Natural killer cell (primary cell): Measurements from ENCODE around the gene PNMA6A. TPM values are rescaled to one million over a fixed set of nuclear protein-coding genes. Genes with fewer than 3 reads are reported as not detected.
"Not testable (repeated sequence)": the region's sequence is repeated elsewhere in the genome, so short reads cannot be mapped to it uniquely, and the experiment has no call there.

Experiments used
- ATAC-seq, 3 donors: fragments of 150-1000 bp in 2 of 3; fragments of 200-7000 bp in 1 of 3; cut with Tn5 transposase; 1 replicate in 1 of 3; 2 replicates in 2 of 3; pipeline ENCODE4 v1.10.0; 2021; ENCODE audit warnings: mild to moderate bottlenecking in 2 of 3, moderate library complexity in 2 of 3
- DNase-seq, 2 donors: peaks; one replicate each; pipeline versions ENCODE4 v3.0.0 to v3.0.0-alpha.2; 2013 to 2021; ENCODE audit warnings: mixed read lengths in 1 of 2
- H3K27ac ChIP-seq: one replicate; pipeline ENCODE4 v1.5.1; 2013; ENCODE audit warnings: mild to moderate bottlenecking, low read length
- H3K27me3 ChIP-seq: one replicate; pipeline ENCODE4 v1.6.1; 2013; ENCODE audit warnings: low read length; ENCODE audit not compliant: control insufficient read depth, insufficient read depth
- H3K36me3 ChIP-seq: one replicate; pipeline ENCODE4 v1.6.1; 2013; ENCODE audit warnings: low read length; ENCODE audit not compliant: control insufficient read depth, insufficient read depth
- H3K4me1 ChIP-seq: one replicate; pipeline ENCODE4 v1.6.1; 2013; ENCODE audit warnings: low read length; ENCODE audit not compliant: control insufficient read depth, insufficient read depth
- H3K4me3 ChIP-seq: one replicate; pipeline ENCODE4 v1.5.1; 2013; ENCODE audit warnings: low read length
- H3K9me3 ChIP-seq: one replicate; pipeline ENCODE4 v1.6.1; 2013; ENCODE audit warnings: low read length; ENCODE audit not compliant: control insufficient read depth, insufficient read depth
- H3K27ac Mint-ChIP-seq, 2 donors: one replicate each; pipeline ENCODE4 v1.8.0; 2022; ENCODE audit warnings: mild to moderate bottlenecking in 2 of 2, mixed read lengths in 2 of 2, moderate library complexity in 1 of 2
- H3K27me3 Mint-ChIP-seq, 2 donors: one replicate each; pipeline ENCODE4 v1.8.0; 2022; ENCODE audit warnings: low read depth in 2 of 2, mixed read lengths in 2 of 2
- H3K36me3 Mint-ChIP-seq: one replicate; pipeline ENCODE4 v1.8.0; 2022; ENCODE audit warnings: mixed read lengths
- H3K4me1 Mint-ChIP-seq, 2 donors: one replicate each; pipeline ENCODE4 v1.8.0; 2022; ENCODE audit warnings: mixed read lengths in 2 of 2
- H3K4me3 Mint-ChIP-seq: one replicate; pipeline ENCODE4 v1.8.0; 2022; ENCODE audit warnings: mild to moderate bottlenecking, moderate library complexity, mixed read lengths
- H3K9me3 Mint-ChIP-seq, 2 donors: one replicate each; pipeline ENCODE4 v1.8.0; 2022; ENCODE audit warnings: mixed read lengths in 2 of 2
- WGBS: methylation state at CpG from one replicate; pipeline ENCODE4 v1.1.7; 2013; ENCODE audit warnings: missing lambda C conversion rate; ENCODE audit not compliant: insufficient coverage; 5-methylcytosine and 5-hydroxymethylcytosine counted together
- intact Hi-C: fragments of 100-400 bp; cut with micrococcal nuclease; formaldehyde crosslinking; loops from one replicate; pipeline ENCODE4 v1.14.2; 2022
- total RNA-seq, 4 donors: library from RNA; stranded (reverse); fragments of 120-200 nt in 1 of 4; gene quantifications; one replicate each; pipeline versions ENCODE4 v1.2.3 to v1.2.4, GENCODE V29; 2013 to 2022
- TF ChIP-seq, protein P1 (sequence below): fragments of 200-600 bp; IDR thresholded peaks from one replicate; pipeline ENCODE4 v1.8.0; 2022; ENCODE audit warnings: antibody characterized with exemption

The PNMA6A gene
- total RNA-seq, 3 donors from 2014 or later (not counting 1 experiment from before 2014, with no cell fraction given): 0.12 to 0.28 TPM; not detected in 1

DNA sequence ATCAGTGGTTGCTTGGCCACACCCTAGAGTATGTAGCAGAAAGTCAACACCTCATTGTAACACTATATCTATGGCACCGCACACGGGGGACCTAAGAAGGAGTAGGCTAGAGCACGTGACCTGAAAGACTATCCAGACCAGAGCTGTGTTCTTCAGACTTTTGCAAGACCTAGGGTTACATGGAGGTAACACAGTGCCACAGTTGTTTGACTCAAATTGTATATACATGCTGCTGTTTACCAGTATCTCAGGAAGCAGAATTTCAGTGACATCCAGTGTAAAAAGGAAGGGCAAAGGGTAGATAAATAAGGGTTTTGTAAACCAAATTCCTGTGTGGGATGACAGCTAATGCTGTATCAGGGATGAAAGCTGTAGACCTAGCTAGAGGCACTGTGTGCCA lies 30.2 kb downstream of the PNMA6A start:
- no peak overlapping the region for H3K4me3 Mint-ChIP-seq
- H3K36me3 Mint-ChIP-seq: no peaks in the 10 kb centered on the region
- no peaks in the 10 kb centered on the region for H3K27me3 ChIP-seq
- peaks cover 6 to 8% of the 10 kb centered on the region in 2 donors for H3K27me3 Mint-ChIP-seq
- H3K4me3 ChIP-seq: no peak overlapping the region
- intact Hi-C loops: no loop called here
- peaks cover 0 to 2% of the 10 kb centered on the region in 2 donors for H3K9me3 Mint-ChIP-seq
- TF ChIP-seq, protein P1, sequence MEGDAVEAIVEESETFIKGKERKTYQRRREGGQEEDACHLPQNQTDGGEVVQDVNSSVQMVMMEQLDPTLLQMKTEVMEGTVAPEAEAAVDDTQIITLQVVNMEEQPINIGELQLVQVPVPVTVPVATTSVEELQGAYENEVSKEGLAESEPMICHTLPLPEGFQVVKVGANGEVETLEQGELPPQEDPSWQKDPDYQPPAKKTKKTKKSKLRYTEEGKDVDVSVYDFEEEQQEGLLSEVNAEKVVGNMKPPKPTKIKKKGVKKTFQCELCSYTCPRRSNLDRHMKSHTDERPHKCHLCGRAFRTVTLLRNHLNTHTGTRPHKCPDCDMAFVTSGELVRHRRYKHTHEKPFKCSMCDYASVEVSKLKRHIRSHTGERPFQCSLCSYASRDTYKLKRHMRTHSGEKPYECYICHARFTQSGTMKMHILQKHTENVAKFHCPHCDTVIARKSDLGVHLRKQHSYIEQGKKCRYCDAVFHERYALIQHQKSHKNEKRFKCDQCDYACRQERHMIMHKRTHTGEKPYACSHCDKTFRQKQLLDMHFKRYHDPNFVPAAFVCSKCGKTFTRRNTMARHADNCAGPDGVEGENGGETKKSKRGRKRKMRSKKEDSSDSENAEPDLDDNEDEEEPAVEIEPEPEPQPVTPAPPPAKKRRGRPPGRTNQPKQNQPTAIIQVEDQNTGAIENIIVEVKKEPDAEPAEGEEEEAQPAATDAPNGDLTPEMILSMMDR: no peak
- H3K36me3 ChIP-seq: no peaks in the 10 kb centered on the region
- H3K27ac ChIP-seq: no peak overlapping the region
- no peaks in the 10 kb centered on the region for H3K9me3 ChIP-seq
- H3K27ac Mint-ChIP-seq: no peak overlapping the region
- peaks cover 0 to 5% of the 10 kb centered on the region in 2 donors for H3K4me1 Mint-ChIP-seq
- no peak for DNase-seq
- WGBS: 94% methylated on average over 3 of the region's 3 CpGs
- no peaks in the 10 kb centered on the region for H3K4me1 ChIP-seq
- ATAC-seq: no peak

DNA sequence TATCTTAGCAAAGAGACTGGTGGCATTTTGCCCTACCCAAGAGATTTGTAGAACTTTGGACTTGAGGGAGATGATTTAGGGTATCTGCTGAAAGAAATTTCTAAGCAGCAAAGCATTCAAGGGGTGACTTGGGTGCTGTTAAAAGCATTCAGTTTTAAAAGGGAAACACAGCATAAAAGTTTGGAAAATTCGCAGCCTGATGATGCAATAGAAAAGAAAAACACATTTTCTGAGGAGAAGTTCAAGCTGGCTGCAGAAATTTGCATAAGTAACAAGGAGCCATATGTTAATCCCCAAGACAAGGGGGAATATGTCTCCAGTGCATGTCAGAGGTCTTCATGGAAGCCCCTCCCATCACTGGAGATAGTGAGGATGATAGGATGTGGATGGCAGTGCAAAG lies 32.7 kb downstream of the PNMA6A start:
- H3K4me1 ChIP-seq, H3K4me3 ChIP-seq, H3K36me3 ChIP-seq, H3K27ac ChIP-seq, H3K27me3 ChIP-seq, ATAC-seq, H3K4me3 Mint-ChIP-seq, H3K4me1 Mint-ChIP-seq, H3K27ac Mint-ChIP-seq, DNase-seq, H3K9me3 Mint-ChIP-seq, H3K9me3 ChIP-seq, intact Hi-C loops, H3K27me3 Mint-ChIP-seq, H3K36me3 Mint-ChIP-seq: not testable (repeated sequence)
- WGBS: 88% methylated on average over 1 of the region's 1 CpG

DNA sequence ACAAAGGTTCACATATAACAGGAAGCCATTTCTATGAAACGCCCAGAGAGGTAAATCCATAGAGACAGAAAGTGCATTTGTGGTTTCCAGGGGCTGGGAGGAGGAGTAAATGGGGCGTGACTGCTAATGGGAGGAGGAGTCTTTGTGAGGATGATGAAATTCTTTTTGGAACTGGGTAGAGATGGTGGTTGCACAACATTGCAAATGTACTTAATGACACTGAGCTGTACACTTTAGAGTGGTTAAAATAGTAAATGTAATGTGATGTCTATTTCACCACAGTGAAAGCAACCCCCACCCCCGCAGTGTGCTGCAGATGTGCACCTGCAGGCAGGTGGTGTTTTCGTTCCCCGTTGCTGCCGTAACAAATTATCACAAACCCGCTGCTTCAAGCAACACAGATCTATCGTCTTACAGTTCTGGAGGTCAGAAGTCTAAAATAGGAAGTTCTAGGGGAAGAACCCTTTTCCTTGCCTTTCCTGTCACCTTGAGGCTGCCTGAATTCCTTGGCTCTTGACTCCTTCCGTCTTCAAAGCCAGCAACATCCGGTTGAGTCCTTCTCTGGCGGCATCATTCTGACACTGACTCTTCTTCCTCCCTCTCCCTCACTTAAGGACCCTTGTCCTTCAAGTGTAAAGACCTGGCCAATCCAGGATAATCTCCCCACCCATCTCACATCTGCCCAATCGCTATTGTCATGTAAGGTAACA lies 34.0 kb downstream of the PNMA6A start:
- DNase-seq, H3K36me3 ChIP-seq, H3K4me1 ChIP-seq, H3K4me3 ChIP-seq, intact Hi-C loops, H3K27ac ChIP-seq, H3K9me3 ChIP-seq, H3K9me3 Mint-ChIP-seq, H3K4me3 Mint-ChIP-seq, H3K36me3 Mint-ChIP-seq, H3K27ac Mint-ChIP-seq, H3K27me3 ChIP-seq, H3K4me1 Mint-ChIP-seq, H3K27me3 Mint-ChIP-seq: not testable (repeated sequence)
- no CpG with 5 or more reads among the region's 12 CpGs for WGBS
- ATAC-seq: peak in 1 of 3 donors; percentile 24

DNA sequence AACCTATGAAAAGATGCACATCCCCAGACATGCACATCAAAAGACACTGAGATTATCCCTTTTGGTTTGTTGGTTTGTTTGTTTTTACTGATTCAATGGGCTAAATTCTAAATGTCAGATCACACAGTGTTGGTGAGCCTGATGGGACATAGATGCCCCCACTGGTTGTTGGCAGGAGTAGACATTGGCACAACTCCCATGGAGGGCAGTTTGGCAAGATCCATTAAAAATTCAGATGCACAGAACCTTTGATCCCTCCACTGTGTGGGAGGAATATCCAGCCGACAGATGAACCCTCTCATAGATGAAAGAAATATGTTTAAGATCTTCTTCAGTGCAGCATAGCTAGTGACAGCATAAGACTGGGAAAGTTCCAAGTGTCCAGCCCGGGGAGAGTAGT lies 38.5 kb downstream of the PNMA6A start:
- H3K27me3 ChIP-seq, H3K27me3 Mint-ChIP-seq, H3K36me3 ChIP-seq, H3K4me1 Mint-ChIP-seq, H3K4me3 ChIP-seq, H3K9me3 ChIP-seq, ATAC-seq, H3K4me1 ChIP-seq, H3K9me3 Mint-ChIP-seq, H3K27ac ChIP-seq, DNase-seq, intact Hi-C loops, H3K4me3 Mint-ChIP-seq, H3K36me3 Mint-ChIP-seq, H3K27ac Mint-ChIP-seq: not testable (repeated sequence)
- no CpG with 5 or more reads among the region's 2 CpGs for WGBS

DNA sequence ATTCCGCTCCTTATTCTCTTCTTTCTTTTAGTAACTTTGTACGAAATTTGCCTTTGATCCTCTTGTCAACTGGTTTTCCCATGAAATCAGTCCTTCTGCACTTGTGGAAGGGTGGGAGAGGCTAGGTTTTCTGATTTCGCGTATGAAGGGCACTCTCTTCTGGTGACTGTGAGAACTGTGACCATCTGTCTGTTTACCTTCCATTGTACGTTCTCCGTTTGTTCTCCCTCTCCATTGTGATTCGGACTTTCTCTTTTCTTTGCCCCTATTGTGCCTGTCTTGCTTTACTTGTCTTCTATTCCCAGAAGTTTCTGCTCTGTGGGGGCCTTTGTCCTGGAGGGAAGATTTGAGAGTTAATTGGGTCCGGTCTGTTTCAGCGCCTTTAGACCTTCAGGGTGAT lies 41.6 kb downstream of the PNMA6A start:
- H3K4me1 Mint-ChIP-seq, H3K36me3 Mint-ChIP-seq, H3K4me3 Mint-ChIP-seq, H3K4me1 ChIP-seq, DNase-seq, H3K27ac Mint-ChIP-seq, H3K27ac ChIP-seq, H3K36me3 ChIP-seq, H3K27me3 ChIP-seq, H3K9me3 ChIP-seq, intact Hi-C loops, H3K4me3 ChIP-seq, H3K27me3 Mint-ChIP-seq, H3K9me3 Mint-ChIP-seq, ATAC-seq: not testable (repeated sequence)
- no CpG with 5 or more reads among the region's 9 CpGs for WGBS

DNA sequence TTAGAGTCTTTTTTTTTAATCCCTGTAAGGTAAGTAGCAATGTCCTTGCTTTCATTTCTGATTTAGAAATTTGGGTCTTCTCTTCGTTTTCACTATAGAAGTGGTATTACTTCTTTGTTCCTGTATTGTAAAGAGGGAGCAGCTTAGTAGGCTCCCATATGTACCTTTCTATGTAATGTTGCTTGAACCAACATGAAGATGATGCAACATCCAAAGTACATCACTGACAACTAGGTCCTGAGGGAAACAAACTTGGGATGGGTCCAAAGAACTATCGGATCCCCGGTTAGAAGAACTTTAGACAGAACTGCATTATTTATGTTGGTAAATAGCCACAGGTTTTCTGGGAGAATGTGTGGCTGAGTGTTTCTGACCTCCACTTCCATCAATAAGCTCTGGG lies 45.5 kb downstream of the PNMA6A start:
- H3K4me3 Mint-ChIP-seq, H3K4me1 ChIP-seq, H3K27ac Mint-ChIP-seq, intact Hi-C loops, ATAC-seq, H3K27me3 ChIP-seq, H3K9me3 Mint-ChIP-seq, H3K9me3 ChIP-seq, H3K27ac ChIP-seq, H3K4me3 ChIP-seq, DNase-seq, H3K4me1 Mint-ChIP-seq, H3K36me3 ChIP-seq, H3K27me3 Mint-ChIP-seq, H3K36me3 Mint-ChIP-seq: not testable (repeated sequence)
- no CpG with 5 or more reads among the region's 3 CpGs for WGBS

DNA sequence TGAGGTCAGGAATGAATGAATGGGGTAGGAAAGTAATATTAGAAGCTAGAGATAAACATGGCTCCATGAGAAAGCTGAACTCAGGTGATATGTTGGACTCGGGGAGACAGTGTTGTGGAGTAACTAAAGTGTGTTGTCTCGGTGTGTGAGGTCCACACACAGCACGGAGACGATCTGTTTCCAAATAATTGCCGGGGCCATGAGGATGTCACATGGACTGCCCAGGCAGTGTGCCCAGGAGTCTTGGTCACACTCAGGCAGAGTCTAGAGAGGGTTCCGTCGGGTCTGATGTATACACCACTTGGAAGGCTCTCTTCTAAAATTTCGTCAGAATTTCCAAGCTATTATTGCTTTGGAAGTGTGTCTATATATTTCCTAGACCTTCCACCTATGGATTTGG lies 48.0 kb downstream of the PNMA6A start:
- H3K4me3 ChIP-seq, H3K27ac Mint-ChIP-seq, H3K4me1 ChIP-seq, H3K9me3 Mint-ChIP-seq, H3K27me3 Mint-ChIP-seq, DNase-seq, intact Hi-C loops, H3K9me3 ChIP-seq, H3K36me3 ChIP-seq, H3K4me3 Mint-ChIP-seq, ATAC-seq, H3K27ac ChIP-seq, H3K4me1 Mint-ChIP-seq, H3K36me3 Mint-ChIP-seq, H3K27me3 ChIP-seq: not testable (repeated sequence)
- no CpG with 5 or more reads among the region's 8 CpGs for WGBS
